ENCODE results near the gene PRKCE. TPM values are rescaled to one million over a fixed set of nuclear protein-coding genes. Genes with fewer than 3 reads are reported as not detected.

Gene PRKCE
- polyA plus RNA-seq, 1 experiment, result 16.7 TPM

DNA sequence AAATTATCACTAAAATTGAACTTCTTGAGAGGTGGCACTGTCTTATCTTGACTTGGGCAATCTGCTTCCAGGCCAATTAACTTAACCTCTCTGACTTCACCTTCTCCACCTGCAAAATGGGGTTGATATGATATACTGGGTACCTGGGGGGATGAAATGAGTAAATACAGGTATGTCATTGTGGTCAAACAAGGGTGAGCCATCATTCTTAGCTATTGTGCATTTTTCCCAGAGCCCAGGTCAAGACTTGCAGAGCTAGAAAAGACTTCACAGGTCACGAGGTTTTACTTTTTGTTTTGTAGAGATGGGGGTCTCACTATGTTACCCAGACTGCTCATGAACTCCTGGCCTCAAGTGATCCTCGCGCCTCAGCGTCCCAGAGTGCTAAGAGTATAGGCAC, 145.0 kb downstream of the PRKCE start:
- ChIA-PET POLR2A (no interaction called here), CTCF (interaction anchor here (4.0 kb wide), 1 partner anchor 17 kb away, joined by 20 read pairs; no protein-coding TSS in a partner anchor)
- H3K4me3 ChIP-seq (ENCODE audit: low read depth, low read length), result no peak overlapping the region
- no peak overlapping the region for H3K27ac ChIP-seq (ENCODE audit: low read depth, low read length)
- H3K27me3 ChIP-seq (ENCODE audit: control insufficient read depth, insufficient read depth, low read length), result no peaks in the 10 kb centered on the region
- DNase-seq (ENCODE audit: low read depth, low spot score), result no peak
- TF ChIP-seq CTCF (IDR thresholded peaks at IDR 0.05; ENCODE audit: low read depth, low read length), result no peak
- no peaks in the 10 kb centered on the region for H3K9me3 ChIP-seq (ENCODE audit: control insufficient read depth, insufficient read depth, low read length)

GRCh38 chr2:45797451-45798230, 146.2 kb downstream of the PRKCE start:
- TF ChIP-seq CTCF (IDR thresholded peaks at IDR 0.05; ENCODE audit: low read depth, low read length), result no peak
- Histone ChIP-seq H3K27ac (ENCODE audit: low read depth, low read length) (no peak overlapping the region), H3K9me3 (ENCODE audit: control insufficient read depth, insufficient read depth, low read length) (no peaks in the 10 kb centered on the region), H3K27me3 (ENCODE audit: control insufficient read depth, insufficient read depth, low read length) (no peaks in the 10 kb centered on the region), H3K4me3 (ENCODE audit: low read depth, low read length) (no peak overlapping the region)
- ChIA-PET CTCF (interaction anchor here (4.0 kb wide), 1 partner anchor 18 kb away, joined by 20 read pairs; no protein-coding TSS in a partner anchor), POLR2A (no interaction called here)
- DNase-seq (ENCODE audit: low read depth, low spot score), result no peak

- TF ChIP-seq CTCF (IDR thresholded peaks at IDR 0.05; ENCODE audit: low read depth, low read length), result no peak
- Histone ChIP-seq H3K27me3 (ENCODE audit: control insufficient read depth, insufficient read depth, low read length) (no peaks in the 10 kb centered on the region), H3K27ac (ENCODE audit: low read depth, low read length) (no peak overlapping the region), H3K9me3 (ENCODE audit: control insufficient read depth, insufficient read depth, low read length) (no peaks in the 10 kb centered on the region), H3K4me3 (ENCODE audit: low read depth, low read length) (no peak overlapping the region)
- DNase-seq (ENCODE audit: low read depth, low spot score), result no peak
- CTCF ChIA-PET, result interaction anchor here (4.0 kb wide), 1 partner anchor 20 kb away, joined by 20 read pairs; no protein-coding TSS in a partner anchor
- POLR2A ChIA-PET, result interaction anchor here (0.7 kb wide), 1 partner anchor 514 kb away, joined by 3 read pairs; no protein-coding TSS in a partner anchor
Measured at GRCh38 chr2:45799679-45800381, 148.4 kb downstream of the PRKCE start.

GRCh38 chr2:45802499-45803138, 151.1 kb downstream of the PRKCE start:
- Histone ChIP-seq H3K27ac (ENCODE audit: low read depth, low read length) (no peak overlapping the region), H3K27me3 (ENCODE audit: control insufficient read depth, insufficient read depth, low read length) (no peaks in the 10 kb centered on the region), H3K4me3 (ENCODE audit: low read depth, low read length) (no peak overlapping the region), H3K9me3 (ENCODE audit: control insufficient read depth, insufficient read depth, low read length) (no peaks in the 10 kb centered on the region)
- ChIA-PET CTCF (no interaction called here), POLR2A (no interaction called here)
- no peak for DNase-seq (ENCODE audit: low read depth, low spot score)
- no peak for TF ChIP-seq CTCF (IDR thresholded peaks at IDR 0.05; ENCODE audit: low read depth, low read length)
